Measurements from ENCODE around the gene NR2E3. TPM values are rescaled to one million over a fixed set of nuclear protein-coding genes. Genes with fewer than 3 reads are reported as not detected.

The NR2E3 gene
- total and polyA plus RNA-seq, 2 of the 4 experiments (the other 2 are of a cell fraction), result under 0.01 to 0.29 TPM

DNA sequence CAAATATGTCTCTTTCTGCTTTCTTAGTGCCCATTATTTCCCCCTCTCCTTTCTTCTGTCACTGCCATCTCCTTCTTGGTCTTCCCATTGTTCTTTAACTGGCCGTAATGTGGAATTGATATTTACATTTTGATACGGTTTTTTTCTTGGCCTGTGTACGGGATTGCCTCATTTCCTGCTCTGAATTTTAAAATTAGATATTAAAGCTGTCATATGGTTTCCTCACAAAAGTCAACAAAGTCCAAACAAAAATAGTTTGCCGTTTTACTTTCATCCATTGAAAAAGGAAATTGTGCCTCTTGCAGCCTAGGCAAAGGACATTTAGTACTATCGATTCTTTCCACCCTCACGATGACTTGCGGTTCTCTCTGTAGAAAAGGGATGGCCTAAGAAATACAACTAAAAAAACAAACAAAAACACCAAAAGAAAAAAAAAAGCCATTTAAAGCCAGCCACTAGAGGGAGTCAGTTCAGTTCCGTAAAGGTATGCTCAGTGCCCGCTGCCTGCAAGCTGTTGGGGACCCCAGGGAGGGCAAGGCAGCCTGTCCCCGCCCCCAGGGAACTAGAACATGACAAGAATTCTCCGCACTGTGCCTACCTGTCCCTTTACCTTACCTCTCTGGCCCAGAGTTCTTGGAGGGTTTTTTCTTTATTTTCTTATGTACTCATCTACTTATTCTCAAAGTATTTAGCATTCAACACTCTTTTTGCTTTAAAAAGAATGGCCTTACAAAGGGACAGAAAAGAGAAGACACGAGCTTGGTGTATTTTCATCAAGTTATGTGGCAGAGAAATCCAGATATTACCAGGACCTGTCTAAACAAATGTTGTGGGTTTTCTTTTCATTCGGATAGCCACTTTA lies 30.0 kb upstream of the NR2E3 start:
- TSS peak; percentile 22 for BruUV-seq (replicated peaks)
- peak overlapping the region; percentile 60; the same call in 1 of the 2 replicates for H3K9ac ChIP-seq (ENCODE audit: low read depth, low read length)

More for the DNA sequence above, 30.0 kb upstream of the NR2E3 start:
- in situ Hi-C loops (cut with MboI; ENCODE audit: low sequenced_read_pairs), result no loop called here
- WGBS, 2 experiments (ENCODE audit: extremely low coverage in 2 of 2, insufficient read length in 1 of 2), result no CpG with 5 or more reads among the region's 13 CpGs
- H2AK5ac ChIP-seq (ENCODE audit: low read depth, low read length), result peak overlapping the region; percentile 61; the same call in 1 of the 2 replicates
- peak overlapping the region; percentile 40; the same call in 1 of the 2 replicates for H2BK20ac ChIP-seq (ENCODE audit: low read depth, low read length)
- no peaks in the 10 kb centered on the region for H4K20me1 ChIP-seq (ENCODE audit: insufficient read depth, low read length)
- peaks cover 16% of the 10 kb centered on the region for H3K9me1 ChIP-seq (ENCODE audit: insufficient read depth, low read length)
- H3K27me3 ChIP-seq (ENCODE audit: control insufficient read depth, insufficient read depth, low read length), result no peaks in the 10 kb centered on the region
- H3K4me1 ChIP-seq (ENCODE audit: control insufficient read depth, insufficient read depth, low read length), result peaks cover 17% of the 10 kb centered on the region
- H3K9me3 ChIP-seq (ENCODE audit: control insufficient read depth, insufficient read depth, low read length), result no peaks in the 10 kb centered on the region
- DNase-seq, result peak; percentile 66
- H3K56ac ChIP-seq (ENCODE audit: extremely low read depth, insufficient read depth, low read length), result no peak overlapping the region
- peak overlapping the region; percentile 26; the same call in 1 of the 2 replicates for H2BK120ac ChIP-seq (ENCODE audit: low read depth, low read length)
- 0 out of 2 replicates have a peak overlapping the region, but pooled peaks have one; percentile 44 for H3K14ac ChIP-seq (replicated peaks; ENCODE audit: low read depth, low read length)
- no peak overlapping the region; the same call in 1 of the 2 replicates for H3K23ac ChIP-seq (ENCODE audit: low read depth, low read length)
- TF ChIP-seq, protein P1, sequence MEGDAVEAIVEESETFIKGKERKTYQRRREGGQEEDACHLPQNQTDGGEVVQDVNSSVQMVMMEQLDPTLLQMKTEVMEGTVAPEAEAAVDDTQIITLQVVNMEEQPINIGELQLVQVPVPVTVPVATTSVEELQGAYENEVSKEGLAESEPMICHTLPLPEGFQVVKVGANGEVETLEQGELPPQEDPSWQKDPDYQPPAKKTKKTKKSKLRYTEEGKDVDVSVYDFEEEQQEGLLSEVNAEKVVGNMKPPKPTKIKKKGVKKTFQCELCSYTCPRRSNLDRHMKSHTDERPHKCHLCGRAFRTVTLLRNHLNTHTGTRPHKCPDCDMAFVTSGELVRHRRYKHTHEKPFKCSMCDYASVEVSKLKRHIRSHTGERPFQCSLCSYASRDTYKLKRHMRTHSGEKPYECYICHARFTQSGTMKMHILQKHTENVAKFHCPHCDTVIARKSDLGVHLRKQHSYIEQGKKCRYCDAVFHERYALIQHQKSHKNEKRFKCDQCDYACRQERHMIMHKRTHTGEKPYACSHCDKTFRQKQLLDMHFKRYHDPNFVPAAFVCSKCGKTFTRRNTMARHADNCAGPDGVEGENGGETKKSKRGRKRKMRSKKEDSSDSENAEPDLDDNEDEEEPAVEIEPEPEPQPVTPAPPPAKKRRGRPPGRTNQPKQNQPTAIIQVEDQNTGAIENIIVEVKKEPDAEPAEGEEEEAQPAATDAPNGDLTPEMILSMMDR (conservative IDR thresholded peaks at IDR 0.05; ENCODE audit: low read depth, low read length), result peak; percentile 62
- TF ChIP-seq, protein P2, sequence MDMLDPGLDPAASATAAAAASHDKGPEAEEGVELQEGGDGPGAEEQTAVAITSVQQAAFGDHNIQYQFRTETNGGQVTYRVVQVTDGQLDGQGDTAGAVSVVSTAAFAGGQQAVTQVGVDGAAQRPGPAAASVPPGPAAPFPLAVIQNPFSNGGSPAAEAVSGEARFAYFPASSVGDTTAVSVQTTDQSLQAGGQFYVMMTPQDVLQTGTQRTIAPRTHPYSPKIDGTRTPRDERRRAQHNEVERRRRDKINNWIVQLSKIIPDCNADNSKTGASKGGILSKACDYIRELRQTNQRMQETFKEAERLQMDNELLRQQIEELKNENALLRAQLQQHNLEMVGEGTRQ (IDR thresholded peaks at IDR 0.05; ENCODE audit: low read depth, low read length), result no peak
- TF ChIP-seq CEBPB (IDR thresholded peaks at IDR 0.05; ENCODE audit: low read depth, low read length) (peak; percentile 35; the same call in 1 of the 2 replicates), NFE2L2 (IDR thresholded peaks at IDR 0.05; ENCODE audit: low read depth, low read length) (peak; percentile 82), SMC3 (IDR thresholded peaks at IDR 0.05; ENCODE audit: low read depth, low read length) (no peak), FOS (IDR thresholded peaks at IDR 0.05; ENCODE audit: low read depth, low read length) (no peak), RAD21 (IDR thresholded peaks at IDR 0.05; ENCODE audit: low read length) (peak; percentile 38; the same call in 1 of the 2 replicates)
- H4K5ac ChIP-seq (ENCODE audit: low read depth, low read length), result peak overlapping the region; percentile 80; the same call in 1 of the 2 replicates
- peak overlapping the region; percentile 15; the same call in 1 of the 2 replicates for H3K4me3 ChIP-seq (ENCODE audit: insufficient read depth, low read depth, low read length)
- H2BK15ac ChIP-seq (ENCODE audit: low read depth, low read length), result no peak overlapping the region; the same call in 2 of the 3 replicates
- ATAC-seq (ENCODE audit: low read depth), result peak; percentile 25
- dilution Hi-C loops (cut with HindIII; ENCODE audit: low sequenced_read_pairs, unreplicated experiment), result no loop called here
- H4K91ac ChIP-seq (ENCODE audit: insufficient read depth, low read depth, low read length), result peak overlapping the region; percentile 13; the same call in 1 of the 2 replicates
- peak overlapping the region; percentile 43 to 65; a peak in 2 of 4 replicates for H4K8ac ChIP-seq (ENCODE audit: low read depth in 2 of 2, low read length in 2 of 2)
- H3K4ac ChIP-seq (ENCODE audit: low read depth, low read length), result no peak overlapping the region; the same call in 1 of the 2 replicates
- no peak overlapping the region for H3K27ac ChIP-seq (ENCODE audit: insufficient read depth, low read length)
- peaks cover 13% of the 10 kb centered on the region for H3K36me3 ChIP-seq (ENCODE audit: control insufficient read depth, insufficient read depth, low read length)
- CTCF ChIA-PET, result interaction anchor here (0.7 to 1.6 kb wide), 6 partner anchors 19 to 1126 kb away, joined by 3 to 13 read pairs (median 6); no protein-coding TSS in a partner anchor
- H3K18ac ChIP-seq (ENCODE audit: low read depth, low read length), result peak overlapping the region; percentile 86; the same call in 1 of the 2 replicates
- POLR2A ChIA-PET (ENCODE audit: unreplicated experiment), result no interaction called here
- H3K4me2 ChIP-seq (ENCODE audit: low read depth, low read length), result peak overlapping the region; percentile 87
- peak overlapping the region; percentile 29 for H2AK9ac ChIP-seq (replicated peaks; ENCODE audit: low read depth, low read length, poor library complexity)
- peak overlapping the region; percentile 16 for H2AFZ ChIP-seq (replicated peaks; ENCODE audit: low read length, poor library complexity)
- intact Hi-C loops (cut with micrococcal nuclease), result no loop called here
- H3K79me1 ChIP-seq (ENCODE audit: low read depth in 1 of 2, low read length in 2 of 2), result no peaks in the 10 kb centered on the region
- H2BK5ac ChIP-seq (ENCODE audit: low read depth, low read length, poor library complexity, severe bottlenecking), result peak overlapping the region; percentile 40
